A549 (cell line): ENCODE results near the gene GALNTL6.

Experiments used
- CHD2 ChIP-seq: fragments of 150-350 bp; IDR thresholded peaks from 2 replicates; pipeline ENCODE4 v1.6.1; 2014; ENCODE audit warnings: low read length; ENCODE audit not compliant: partially characterized antibody
- CTCF ChIP-seq: fragments of >200 bp; sonication (Bioruptor Twin); formaldehyde crosslinking; IDR thresholded peaks from 3 replicates; pipeline ENCODE4 v1.5.1; 2016
- NFE2L2 ChIP-seq: fragments of 150-350 bp; conservative IDR thresholded peaks from 2 replicates; pipeline ENCODE4 v1.6.1; 2014; ENCODE audit warnings: low read length
- POLR2A ChIP-seq: IDR thresholded peaks from 2 replicates; pipeline ENCODE4 v1.6.1; 2012; ENCODE audit warnings: mild to moderate bottlenecking, low read length
- POLR2AphosphoS2 ChIP-seq: conservative IDR thresholded peaks from 2 replicates; pipeline ENCODE4 v1.6.1; 2012; ENCODE audit warnings: low read length, improper control_type of control experiment, inconsistent platforms
- RARB ChIP-seq: fragments of 250-450 bp; sonication (Bioruptor Pico); IDR thresholded peaks from 2 replicates; pipeline ENCODE4 v1.8.0; 2021; ENCODE audit warnings: mild to moderate bottlenecking, moderate library complexity
- SMC3 ChIP-seq: fragments of >200 bp; sonication (Bioruptor Twin); formaldehyde crosslinking; IDR thresholded peaks from 3 replicates; pipeline ENCODE4 v1.6.1; 2018; ENCODE audit warnings: inconsistent platforms
- ZSCAN20 ChIP-seq: fragments of 250-450 bp; sonication (Bioruptor Pico); IDR thresholded peaks from 2 replicates; pipeline ENCODE4 v1.8.0; 2022; ENCODE audit warnings: mild to moderate bottlenecking, moderate library complexity
- TF ChIP-seq, protein P1 (sequence below): fragments of 450-650 bp; IDR thresholded peaks from 2 replicates; pipeline ENCODE4 v1.6.1; 2014; ENCODE audit warnings: antibody characterized with exemption

GRCh38 chr4:172055498-172055897, 242.3 kb downstream of the GALNTL6 start:
- TF ChIP-seq SMC3 (no peak), CTCF (no peak), ZSCAN20 (CRISPR knock-in tag) (no peak), POLR2A (no peak), POLR2AphosphoS2 (no peak), CHD2 (no peak), RARB (no peak), NFE2L2 (no peak)
- TF ChIP-seq, protein P1, sequence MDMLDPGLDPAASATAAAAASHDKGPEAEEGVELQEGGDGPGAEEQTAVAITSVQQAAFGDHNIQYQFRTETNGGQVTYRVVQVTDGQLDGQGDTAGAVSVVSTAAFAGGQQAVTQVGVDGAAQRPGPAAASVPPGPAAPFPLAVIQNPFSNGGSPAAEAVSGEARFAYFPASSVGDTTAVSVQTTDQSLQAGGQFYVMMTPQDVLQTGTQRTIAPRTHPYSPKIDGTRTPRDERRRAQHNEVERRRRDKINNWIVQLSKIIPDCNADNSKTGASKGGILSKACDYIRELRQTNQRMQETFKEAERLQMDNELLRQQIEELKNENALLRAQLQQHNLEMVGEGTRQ, result no peak
